Measurements from ENCODE around the gene ERCC5. TPM values are rescaled to one million over a fixed set of nuclear protein-coding genes. Genes with fewer than 3 reads are reported as not detected.
A peak's percentile ranks its signal among the peaks of the same experiment; 100 is the strongest.

The ERCC5 gene
- total and polyA plus RNA-seq, 9 of the 15 experiments (the other 6 are each of a cell fraction or from before 2014, with no cell fraction given), result 7.4 to 43.1 (median 33.9) TPM

DNA sequence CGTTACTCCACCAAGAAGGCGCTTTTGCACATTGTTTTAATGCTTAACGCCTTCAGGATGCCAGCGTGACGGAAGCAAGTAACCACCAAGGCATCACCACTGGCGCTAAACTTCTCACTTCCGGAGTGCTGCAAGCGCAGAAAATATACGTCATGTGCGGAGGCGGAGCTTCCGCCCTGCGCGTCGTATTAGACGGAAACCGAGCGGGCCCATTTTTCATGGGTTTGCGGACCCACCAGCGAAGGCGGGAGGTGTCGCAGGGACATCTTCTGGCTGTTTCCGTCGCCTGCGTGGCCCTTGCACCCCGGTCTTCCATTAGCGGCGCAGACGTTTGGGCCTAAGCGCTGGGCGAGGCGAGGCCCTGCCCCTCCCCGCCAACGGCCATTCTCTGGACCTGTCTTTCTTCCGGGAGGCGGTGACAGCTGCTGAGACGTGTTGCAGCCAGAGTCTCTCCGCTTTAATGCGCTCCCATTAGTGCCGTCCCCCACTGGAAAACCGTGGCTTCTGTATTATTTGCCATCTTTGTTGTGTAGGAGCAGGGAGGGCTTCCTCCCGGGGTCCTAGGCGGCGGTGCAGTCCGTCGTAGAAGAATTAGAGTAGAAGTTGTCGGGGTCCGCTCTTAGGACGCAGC is at the start of gene ERCC5 (continued):
- TF ChIP-seq, protein P1, sequence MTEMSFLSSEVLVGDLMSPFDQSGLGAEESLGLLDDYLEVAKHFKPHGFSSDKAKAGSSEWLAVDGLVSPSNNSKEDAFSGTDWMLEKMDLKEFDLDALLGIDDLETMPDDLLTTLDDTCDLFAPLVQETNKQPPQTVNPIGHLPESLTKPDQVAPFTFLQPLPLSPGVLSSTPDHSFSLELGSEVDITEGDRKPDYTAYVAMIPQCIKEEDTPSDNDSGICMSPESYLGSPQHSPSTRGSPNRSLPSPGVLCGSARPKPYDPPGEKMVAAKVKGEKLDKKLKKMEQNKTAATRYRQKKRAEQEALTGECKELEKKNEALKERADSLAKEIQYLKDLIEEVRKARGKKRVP (CRISPR knock-in tag; IDR thresholded peaks at IDR 0.05), result no peak
- TF ChIP-seq PCBP1 (IDR thresholded peaks at IDR 0.05; ENCODE audit: low read depth, low read length, poor library complexity, severe bottlenecking) (no peak), HEY1 (CRISPR knock-in tag; IDR thresholded peaks at IDR 0.05; ENCODE audit: borderline replicate concordance) (no peak), CREBBP (IDR thresholded peaks at IDR 0.05; ENCODE audit: low read depth, low read length) (no peak), SETDB1 (IDR thresholded peaks at IDR 0.05; ENCODE audit: low read length) (peak; percentile 55), ZNF23 (CRISPR knock-in tag; IDR thresholded peaks at IDR 0.05) (no peak), PHF8 (IDR thresholded peaks at IDR 0.05; ENCODE audit: borderline replicate concordance, low read length) (peak; percentile 72), CBX3 (IDR thresholded peaks at IDR 0.05; ENCODE audit: borderline replicate concordance in 1 of 2, low read length in 2 of 2) (peak in 1 of 2 experiments; percentile 70; a peak in 1 of 3 replicates), MTF1 (CRISPR knock-in tag; IDR thresholded peaks at IDR 0.05; ENCODE audit: borderline replicate concordance) (no peak), ELF2 (CRISPR knock-in tag; IDR thresholded peaks at IDR 0.05) (peak; percentile 90), NCOA2 (IDR thresholded peaks at IDR 0.05; ENCODE audit: partially characterized antibody in 2 of 2) (no peak), ZBTB8A (IDR thresholded peaks at IDR 0.05; ENCODE audit: partially characterized antibody) (no peak), POLR3G (IDR thresholded peaks at IDR 0.05; ENCODE audit: extremely low read depth, insufficient read length, insufficient replicate concordance) (no peak), ZNF444 (CRISPR knock-in tag; IDR thresholded peaks at IDR 0.05) (no peak), TOE1 (IDR thresholded peaks at IDR 0.05; ENCODE audit: borderline replicate concordance) (peak; percentile 88), TOE1 (CRISPR knock-in tag; IDR thresholded peaks at IDR 0.05; ENCODE audit: borderline replicate concordance, low read depth) (no peak), ZNF316 (IDR thresholded peaks at IDR 0.05) (no peak), MTA2 (IDR thresholded peaks at IDR 0.05; ENCODE audit: low read depth) (no peak), ZBED1 (IDR thresholded peaks at IDR 0.05) (no peak)
- TF ChIP-seq, protein P2, sequence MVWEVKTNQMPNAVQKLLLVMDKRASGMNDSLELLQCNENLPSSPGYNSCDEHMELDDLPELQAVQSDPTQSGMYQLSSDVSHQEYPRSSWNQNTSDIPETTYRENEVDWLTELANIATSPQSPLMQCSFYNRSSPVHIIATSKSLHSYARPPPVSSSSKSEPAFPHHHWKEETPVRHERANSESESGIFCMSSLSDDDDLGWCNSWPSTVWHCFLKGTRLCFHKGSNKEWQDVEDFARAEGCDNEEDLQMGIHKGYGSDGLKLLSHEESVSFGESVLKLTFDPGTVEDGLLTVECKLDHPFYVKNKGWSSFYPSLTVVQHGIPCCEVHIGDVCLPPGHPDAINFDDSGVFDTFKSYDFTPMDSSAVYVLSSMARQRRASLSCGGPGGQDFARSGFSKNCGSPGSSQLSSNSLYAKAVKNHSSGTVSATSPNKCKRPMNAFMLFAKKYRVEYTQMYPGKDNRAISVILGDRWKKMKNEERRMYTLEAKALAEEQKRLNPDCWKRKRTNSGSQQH (CRISPR knock-in tag; IDR thresholded peaks at IDR 0.05), result no peak
- TF ChIP-seq, protein P3, sequence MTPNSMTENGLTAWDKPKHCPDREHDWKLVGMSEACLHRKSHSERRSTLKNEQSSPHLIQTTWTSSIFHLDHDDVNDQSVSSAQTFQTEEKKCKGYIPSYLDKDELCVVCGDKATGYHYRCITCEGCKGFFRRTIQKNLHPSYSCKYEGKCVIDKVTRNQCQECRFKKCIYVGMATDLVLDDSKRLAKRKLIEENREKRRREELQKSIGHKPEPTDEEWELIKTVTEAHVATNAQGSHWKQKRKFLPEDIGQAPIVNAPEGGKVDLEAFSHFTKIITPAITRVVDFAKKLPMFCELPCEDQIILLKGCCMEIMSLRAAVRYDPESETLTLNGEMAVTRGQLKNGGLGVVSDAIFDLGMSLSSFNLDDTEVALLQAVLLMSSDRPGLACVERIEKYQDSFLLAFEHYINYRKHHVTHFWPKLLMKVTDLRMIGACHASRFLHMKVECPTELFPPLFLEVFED (CRISPR knock-in tag; conservative IDR thresholded peaks at IDR 0.05), result no peak
- TF ChIP-seq, protein P4, sequence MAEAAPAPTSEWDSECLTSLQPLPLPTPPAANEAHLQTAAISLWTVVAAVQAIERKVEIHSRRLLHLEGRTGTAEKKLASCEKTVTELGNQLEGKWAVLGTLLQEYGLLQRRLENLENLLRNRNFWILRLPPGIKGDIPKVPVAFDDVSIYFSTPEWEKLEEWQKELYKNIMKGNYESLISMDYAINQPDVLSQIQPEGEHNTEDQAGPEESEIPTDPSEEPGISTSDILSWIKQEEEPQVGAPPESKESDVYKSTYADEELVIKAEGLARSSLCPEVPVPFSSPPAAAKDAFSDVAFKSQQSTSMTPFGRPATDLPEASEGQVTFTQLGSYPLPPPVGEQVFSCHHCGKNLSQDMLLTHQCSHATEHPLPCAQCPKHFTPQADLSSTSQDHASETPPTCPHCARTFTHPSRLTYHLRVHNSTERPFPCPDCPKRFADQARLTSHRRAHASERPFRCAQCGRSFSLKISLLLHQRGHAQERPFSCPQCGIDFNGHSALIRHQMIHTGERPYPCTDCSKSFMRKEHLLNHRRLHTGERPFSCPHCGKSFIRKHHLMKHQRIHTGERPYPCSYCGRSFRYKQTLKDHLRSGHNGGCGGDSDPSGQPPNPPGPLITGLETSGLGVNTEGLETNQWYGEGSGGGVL (CRISPR knock-in tag; IDR thresholded peaks at IDR 0.05), result no peak

Data from K562 (cell line).